ENCODE data around the gene SDF4.

SDF4 gene

GRCh38 chr1:1175221-1176062 is 56.4 kb downstream of the SDF4 start:
- no peak for DNase-seq

DNA sequence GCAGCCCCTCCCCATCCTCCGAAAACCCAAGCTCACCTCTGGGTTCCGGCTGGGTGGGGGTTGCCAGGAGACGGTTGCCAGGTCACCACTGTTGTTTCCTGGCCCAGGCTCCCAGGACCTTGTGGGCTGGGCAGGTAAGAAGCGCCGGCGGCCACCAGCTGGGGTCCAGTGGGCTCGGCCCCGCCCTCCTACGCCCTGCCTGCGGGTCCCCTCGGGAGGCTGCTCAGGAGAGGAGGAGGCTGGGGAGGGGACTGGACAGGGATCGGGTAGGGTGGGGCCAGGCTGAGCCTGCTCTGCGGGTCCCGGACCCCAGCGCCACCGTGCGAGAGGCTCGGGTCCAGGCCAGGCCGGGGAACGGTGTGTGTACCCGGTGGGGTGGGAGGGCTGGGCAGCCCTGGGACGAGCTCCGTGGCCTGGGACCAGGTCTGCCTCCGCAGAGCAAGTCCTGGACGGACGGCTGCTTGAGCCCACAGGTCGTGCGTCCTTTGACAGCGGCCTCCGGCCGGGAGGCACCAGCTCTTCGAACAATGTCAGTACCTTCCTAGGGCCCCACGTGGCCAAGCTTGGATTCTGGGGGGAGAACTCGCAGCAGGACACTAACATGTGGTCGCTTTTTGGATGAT is 57.9 kb downstream of the SDF4 start, which contains the start of gene TTLL10:
Gene TTLL10 (plus strand): TSS at position 88 of the 623 bp plus-strand sequence. CDS start 5,336 bp downstream, outside the sequence.
- DNase-seq, result no peak

DNA sequence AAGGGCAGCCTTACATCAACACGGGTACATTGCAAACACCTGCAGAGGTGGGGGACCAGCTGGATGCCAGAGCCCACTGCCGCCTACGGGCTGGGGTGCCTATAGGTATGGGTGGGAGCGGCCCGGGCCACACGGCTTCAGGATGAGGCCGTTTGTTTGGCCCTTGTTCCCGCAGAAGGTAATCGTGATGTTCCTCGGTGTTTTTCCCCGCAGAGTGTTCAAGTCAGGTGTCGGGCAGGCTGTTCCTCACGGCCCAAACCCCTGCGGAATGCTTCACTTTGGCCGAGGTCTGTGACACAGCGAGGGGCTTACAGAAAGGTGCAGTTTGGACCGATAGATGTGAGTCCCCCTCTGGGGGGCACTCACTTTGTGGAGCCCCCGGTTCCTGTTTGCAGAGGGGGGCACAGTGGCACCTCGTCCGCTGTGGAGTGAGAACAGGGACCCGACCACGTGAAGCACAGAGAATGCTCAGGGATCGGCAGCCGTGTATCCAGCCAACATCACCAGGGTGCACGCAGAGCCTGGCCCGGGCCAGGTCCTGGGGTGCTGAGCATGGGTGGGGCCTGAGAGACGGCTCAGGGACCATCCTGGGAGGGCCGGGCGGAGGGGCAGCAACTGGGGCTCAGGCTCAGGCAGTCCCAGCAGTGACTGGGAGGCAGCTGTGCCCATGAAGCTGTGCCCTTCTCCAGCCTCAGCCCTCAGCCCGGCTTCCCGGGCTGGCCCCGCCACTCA is 58.6 kb downstream of the SDF4 start:
- DNase-seq, result no peak

DNA sequence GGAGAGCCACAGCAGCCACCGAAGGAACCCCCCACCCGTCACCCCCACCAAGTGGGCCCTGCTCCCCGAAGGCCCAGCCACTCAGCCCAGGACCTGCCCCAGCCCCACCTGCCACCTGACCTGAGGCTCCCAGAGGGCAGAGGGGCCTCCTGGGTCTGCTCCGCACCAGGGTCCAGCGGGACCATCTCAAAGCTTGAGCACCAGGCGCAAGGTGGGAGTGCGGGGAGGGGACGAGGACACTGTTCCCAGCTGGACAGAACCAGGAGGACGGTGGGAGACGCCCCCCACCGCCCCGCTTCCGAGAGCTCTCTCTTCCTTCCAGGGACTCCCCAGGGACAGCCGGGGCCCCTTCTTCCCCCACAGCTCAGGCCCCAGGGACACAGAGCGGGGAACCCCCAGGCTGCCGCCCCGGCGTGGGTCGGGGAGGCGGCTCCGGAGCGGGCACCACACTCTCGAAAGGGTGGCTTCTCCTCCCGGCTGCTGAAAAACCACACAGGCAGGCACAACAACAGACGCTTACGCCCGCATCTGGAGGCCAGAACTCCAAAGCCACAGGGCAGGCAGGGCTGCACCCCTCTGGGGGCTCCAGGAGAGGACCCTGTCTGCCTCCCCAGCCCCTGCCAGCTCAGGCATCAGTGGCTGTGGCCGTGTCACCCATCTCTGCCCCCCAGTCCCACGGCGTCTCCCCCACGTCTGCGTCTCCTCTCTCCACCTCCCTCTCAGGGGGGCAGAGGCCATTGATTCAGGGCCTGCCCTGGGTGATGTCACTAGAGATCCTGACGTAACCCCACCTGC is 60.1 kb downstream of the SDF4 start:
- DNase-seq, result no peak

- no peak for DNase-seq
These were observed 60.6 kb downstream of the SDF4 start for GRCh38 chr1:1171161-1171545.

GRCh38 chr1:1170215-1171091 is 61.3 kb downstream of the SDF4 start:
- no peak for DNase-seq

GRCh38 chr1:1169429-1170214 is 62.2 kb downstream of the SDF4 start:
- no peak for DNase-seq

- no peak for DNase-seq
These were observed 63.1 kb downstream of the SDF4 start for GRCh38 chr1:1168451-1169411.

GRCh38 chr1:1167841-1168450 is 63.9 kb downstream of the SDF4 start:
- no peak for DNase-seq

DNA sequence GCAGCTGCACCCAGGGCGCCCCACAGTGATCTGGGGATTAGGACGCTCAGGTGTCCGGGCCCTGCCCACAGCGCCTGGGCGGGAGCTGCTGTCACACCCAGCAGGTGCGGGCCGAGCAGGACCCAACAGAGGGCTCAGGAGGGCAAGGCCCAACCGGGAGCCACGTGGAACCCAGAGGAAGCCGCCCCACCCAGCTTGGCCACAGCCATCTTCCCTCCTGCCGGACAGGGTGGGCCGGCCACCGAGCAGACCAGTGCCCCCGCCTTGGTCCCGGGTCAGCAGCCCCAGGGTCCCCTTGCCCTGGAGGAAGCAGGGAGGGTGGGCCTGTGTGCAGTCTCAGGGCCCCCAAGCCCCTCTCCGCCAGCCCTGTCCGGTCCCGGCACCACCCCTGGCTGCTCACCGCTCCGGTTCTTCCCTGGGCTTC is 64.4 kb downstream of the SDF4 start:
- DNase-seq, result no peak

Data from AML-193 (cell line).